ENCODE results near the gene SLC24A4. TPM values are rescaled to one million over a fixed set of nuclear protein-coding genes. Genes with fewer than 3 reads are reported as not detected.

SLC24A4 gene
- total RNA-seq, 2 experiments from 2014 or later, result not detected

- DNase-seq, result no peak
- TF ChIP-seq CTCF (IDR thresholded peaks at IDR 0.05), result no peak
- Mint-ChIP-seq H3K4me3 (no peak overlapping the region), H3K9me3 (no peaks in the 10 kb centered on the region), H3K36me3 (ENCODE audit: low read depth) (no peaks in the 10 kb centered on the region), H3K4me1 (ENCODE audit: low read depth) (peaks cover 8% of the 10 kb centered on the region), H3K27ac (no peak overlapping the region), H3K27me3 (peaks cover 24% of the 10 kb centered on the region)
- intact Hi-C loops (cut with micrococcal nuclease), result no loop called here
- CTCF ChIA-PET, result interaction anchor here (1.1 kb wide), 1 partner anchor 277 kb away, joined by 3 read pairs; no protein-coding TSS in a partner anchor
- ATAC-seq, result no peak
- POLR2A ChIA-PET, result no interaction called here
Measured at GRCh38 chr14:92336363-92336762, 13.4 kb downstream of the SLC24A4 start.

DNA sequence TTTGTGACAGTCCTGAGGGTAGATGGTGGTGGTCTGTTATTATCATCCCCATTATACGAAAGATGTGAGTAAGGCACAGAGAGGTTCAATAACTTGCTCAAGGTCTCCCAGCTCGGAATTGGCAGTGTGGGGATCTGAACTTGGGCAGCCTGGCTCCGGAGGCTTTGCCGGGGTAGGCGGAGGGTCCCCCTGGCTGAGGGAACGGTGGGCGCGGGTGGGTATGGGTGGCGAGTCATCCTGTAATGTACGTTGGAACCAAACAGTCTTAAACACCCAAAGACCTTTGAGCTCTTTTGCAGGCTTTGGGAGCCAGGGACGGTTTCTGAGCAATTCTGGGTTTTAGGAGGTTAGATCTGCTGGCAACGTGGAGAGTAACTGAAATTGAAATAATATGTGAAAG is 16.5 kb downstream of the SLC24A4 start:
- Mint-ChIP-seq H3K27ac (no peak overlapping the region), H3K27me3 (peaks cover 36% of the 10 kb centered on the region), H3K9me3 (peaks cover 7% of the 10 kb centered on the region), H3K4me1 (ENCODE audit: low read depth) (peaks cover 24% of the 10 kb centered on the region), H3K4me3 (no peak overlapping the region), H3K36me3 (ENCODE audit: low read depth) (peaks cover 5% of the 10 kb centered on the region)
- intact Hi-C loops (cut with micrococcal nuclease), result no loop called here
- no peak for ATAC-seq
- TF ChIP-seq CTCF (IDR thresholded peaks at IDR 0.05), result no peak
- DNase-seq, result no peak
- CTCF ChIA-PET, result interaction anchor here (1.1 to 2.8 kb wide), 2 partner anchors 12 to 274 kb away, joined by 4 to 11 read pairs; no protein-coding TSS in a partner anchor
- POLR2A ChIA-PET, result no interaction called here

DNA sequence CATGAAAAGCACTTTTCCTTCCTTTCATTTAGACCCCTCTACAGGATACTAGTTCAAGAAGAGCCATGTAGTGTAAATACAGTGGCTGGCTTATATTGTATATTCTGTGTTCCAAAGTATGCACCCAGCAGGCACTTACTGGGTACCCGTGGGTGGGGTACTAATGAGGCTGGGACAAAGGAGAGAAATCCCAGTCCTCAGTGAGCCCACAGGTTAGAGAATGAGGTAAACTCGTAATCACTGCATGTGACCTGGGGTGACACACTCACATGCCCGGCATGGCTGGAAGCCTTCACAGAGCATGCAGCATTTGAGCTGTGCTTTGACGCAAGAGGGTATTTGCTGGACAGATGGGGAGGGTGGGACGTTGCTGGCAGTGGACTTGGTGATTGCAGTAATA is 17.1 kb downstream of the SLC24A4 start:
- ATAC-seq (no peak), DNase-seq (no peak)
- POLR2A ChIA-PET, result no interaction called here
- peaks cover 8% of the 10 kb centered on the region for H3K9me3 Mint-ChIP-seq
- H3K4me3 Mint-ChIP-seq, result no peak overlapping the region
- H3K4me1 Mint-ChIP-seq (ENCODE audit: low read depth), result peaks cover 24% of the 10 kb centered on the region
- intact Hi-C loops (cut with micrococcal nuclease), result no loop called here
- H3K36me3 Mint-ChIP-seq (ENCODE audit: low read depth), result peaks cover 5% of the 10 kb centered on the region
- peaks cover 35% of the 10 kb centered on the region for H3K27me3 Mint-ChIP-seq
- CTCF ChIA-PET, result interaction anchor here (2.8 kb wide), 1 partner anchor 12 kb away, joined by 11 read pairs; no protein-coding TSS in a partner anchor
- H3K27ac Mint-ChIP-seq, result no peak overlapping the region
- no peak for TF ChIP-seq CTCF (IDR thresholded peaks at IDR 0.05)

- ATAC-seq (peak; percentile 14), DNase-seq (peak; percentile 42)
- H3K4me1 Mint-ChIP-seq (ENCODE audit: low read depth), result peaks cover 24% of the 10 kb centered on the region
- H3K27me3 Mint-ChIP-seq, result peaks cover 37% of the 10 kb centered on the region
- peak overlapping the region; percentile 49 for H3K27ac Mint-ChIP-seq
- CTCF ChIA-PET, result interaction anchor here (1.1 to 1.3 kb wide), 4 partner anchors 12 to 339 kb away, joined by 3 to 13 read pairs (median 4); no protein-coding TSS in a partner anchor
- no peak overlapping the region for H3K4me3 Mint-ChIP-seq
- TF ChIP-seq CTCF (IDR thresholded peaks at IDR 0.05), result no peak
- POLR2A ChIA-PET, result interaction anchor here (0.7 to 1.5 kb wide), 3 partner anchors 16 to 246 kb away, joined by 3 read pairs; no protein-coding TSS in a partner anchor
- intact Hi-C loops (cut with micrococcal nuclease), result no loop called here
- peaks cover 8% of the 10 kb centered on the region for H3K9me3 Mint-ChIP-seq
- peaks cover 5% of the 10 kb centered on the region for H3K36me3 Mint-ChIP-seq (ENCODE audit: low read depth)
Measured at GRCh38 chr14:92340931-92341330, 18.0 kb downstream of the SLC24A4 start.

DNA sequence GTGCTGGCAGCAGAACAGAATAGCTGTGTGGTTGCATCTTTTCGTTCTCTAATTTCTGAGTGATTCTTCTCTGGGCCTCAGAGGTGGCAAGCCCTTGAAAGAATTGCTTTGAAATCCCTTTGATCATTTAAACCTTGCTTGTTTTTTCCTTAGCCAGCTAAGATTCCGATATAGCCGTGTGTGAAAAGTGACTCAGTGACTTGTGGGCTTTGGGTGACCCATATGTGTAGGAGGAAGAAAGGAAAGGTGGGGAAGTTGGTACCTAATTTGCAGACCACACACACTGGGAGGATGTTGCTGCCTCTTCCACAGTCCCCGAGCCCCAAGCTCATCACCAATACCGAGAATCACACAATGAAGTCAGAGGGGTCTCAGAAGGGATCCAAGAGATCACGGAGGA is 18.8 kb downstream of the SLC24A4 start:
- intact Hi-C loops (cut with micrococcal nuclease), result no loop called here
- POLR2A ChIA-PET, result interaction anchor here (0.7 to 1.5 kb wide), 4 partner anchors 11 to 245 kb away, joined by 3 to 4 read pairs (median 3); no protein-coding TSS in a partner anchor
- peaks cover 24% of the 10 kb centered on the region for H3K4me1 Mint-ChIP-seq (ENCODE audit: low read depth)
- peak overlapping the region; percentile 21 for H3K4me3 Mint-ChIP-seq
- ATAC-seq (peak; percentile 89), DNase-seq (peak; percentile 76)
- peaks cover 36% of the 10 kb centered on the region for H3K27me3 Mint-ChIP-seq
- CTCF ChIA-PET, result interaction anchor here (0.6 to 1.3 kb wide), 10 partner anchors 8 to 374 kb away, joined by 3 to 13 read pairs (median 3); no protein-coding TSS in a partner anchor
- H3K9me3 Mint-ChIP-seq, result peaks cover 8% of the 10 kb centered on the region
- no peak for TF ChIP-seq CTCF (IDR thresholded peaks at IDR 0.05)
- H3K36me3 Mint-ChIP-seq (ENCODE audit: low read depth), result peaks cover 5% of the 10 kb centered on the region
- peak overlapping the region; percentile 24 for H3K27ac Mint-ChIP-seq
